Upper lobe of right lung (tissue), 1 donor: ENCODE measurements around the gene ZNF790. TPM values are rescaled to one million over a fixed set of nuclear protein-coding genes. Genes with fewer than 3 reads are reported as not detected.

Experiments
- ATAC-seq: fragments of 200-7000 bp; cut with Tn5 transposase; one replicate; pipeline ENCODE4 v1.9.1; 2020; ENCODE audit warnings: mild to moderate bottlenecking, moderate library complexity
- DNase-seq: peaks from one replicate; pipeline ENCODE4 v3.0.0-alpha.2; 2020
- H3K27ac ChIP-seq: fragments of 200-600 bp; one replicate; pipeline ENCODE4 v1.8.0; 2022
- H3K27me3 ChIP-seq: fragments of 200-600 bp; one replicate; pipeline ENCODE4 v1.8.0; 2022; ENCODE audit warnings: mild to moderate bottlenecking
- H3K36me3 ChIP-seq: fragments of 200-600 bp; one replicate; pipeline ENCODE4 v1.8.0; 2022
- H3K4me1 ChIP-seq: fragments of 200-600 bp; one replicate; pipeline ENCODE4 v1.8.0; 2022
- H3K4me3 ChIP-seq: fragments of 200-600 bp; one replicate; pipeline ENCODE4 v1.8.0; 2022; ENCODE audit warnings: mild to moderate bottlenecking
- H3K9me3 ChIP-seq: fragments of 200-600 bp; one replicate; pipeline ENCODE4 v1.8.0; 2022
- CTCF ChIP-seq: fragments of 200-600 bp; IDR thresholded peaks from one replicate; pipeline ENCODE4 v1.8.0; 2022; ENCODE audit warnings: antibody characterized with exemption
- intact Hi-C: fragments of 100-400 bp; cut with DNase I; formaldehyde crosslinking; loops from one replicate; pipeline ENCODE4 v1.11.0; 2022
- total RNA-seq: library from RNA; stranded (reverse); fragmentation: NEBNext Ultra II Directional; extraction: Animal tissue kit (Norgen Biotek cat#: 25700); gene quantifications from one replicate; pipeline ENCODE4 v1.2.1, GENCODE V29; 2021
- donor health status: DM: no; HTN: yes; CAD: no; lungs with severe emphysema.

ZNF790 gene
- total RNA-seq, 1 donor from 2014 or later, result 5.7 TPM

- Histone ChIP-seq H3K4me3 (no peak overlapping the region), H3K4me1 (peaks cover 4% of the 10 kb centered on the region), H3K36me3 (no peaks in the 10 kb centered on the region), H3K27me3 (no peaks in the 10 kb centered on the region), H3K9me3 (peaks cover 3% of the 10 kb centered on the region), H3K27ac (no peak overlapping the region)
- no peak for TF ChIP-seq CTCF
- no peak for DNase-seq
- ATAC-seq, result no peak
- intact Hi-C loops, result no loop called here
Observed at GRCh38 chr19:36775768-36776167, 62.4 kb downstream of the ZNF790 start.

GRCh38 chr19:36773223-36773579, 65.0 kb downstream of the ZNF790 start:
- Histone ChIP-seq H3K27me3 (no peaks in the 10 kb centered on the region), H3K27ac (no peak overlapping the region), H3K4me3 (peak overlapping the region; percentile 83), H3K36me3 (no peaks in the 10 kb centered on the region), H3K4me1 (peaks cover 4% of the 10 kb centered on the region), H3K9me3 (peaks cover 3% of the 10 kb centered on the region)
- DNase-seq, result no peak
- no peak for TF ChIP-seq CTCF
- no peak for ATAC-seq
- intact Hi-C loops, result no loop called here

GRCh38 chr19:36772311-36773222, 65.6 kb downstream of the ZNF790 start, which contains the start of gene ZNF850:
Gene ZNF850 (minus strand): TSS chr19:36772807. CDS start chr19:36762606, 10,201 bp downstream.
- ATAC-seq (peak; percentile 96), DNase-seq (peak; percentile 95)
- intact Hi-C loops, result no loop called here
- peak within 1 kb of the TSS; percentile 84 for H3K27ac ChIP-seq
- peaks cover 3% of the 10 kb centered on the region for H3K9me3 ChIP-seq
- H3K4me3 ChIP-seq, result peak within 1 kb of the TSS; percentile 83
- peaks cover 4% of the 10 kb centered on the region for H3K4me1 ChIP-seq
- TF ChIP-seq CTCF, result no peak
- H3K27me3 ChIP-seq, result no peaks in the 10 kb centered on the region
- no peaks in the 10 kb centered on the region for H3K36me3 ChIP-seq

GRCh38 chr19:36771261-36772231, 66.6 kb downstream of the ZNF790 start:
- intact Hi-C loops, result no loop called here
- peak overlapping the region; percentile 83 for H3K4me3 ChIP-seq
- no peak for ATAC-seq
- H3K36me3 ChIP-seq, result no peaks in the 10 kb centered on the region
- H3K27ac ChIP-seq, result peak overlapping the region; percentile 84
- H3K4me1 ChIP-seq, result peaks cover 4% of the 10 kb centered on the region
- H3K9me3 ChIP-seq, result peaks cover 2% of the 10 kb centered on the region
- no peaks in the 10 kb centered on the region for H3K27me3 ChIP-seq
- TF ChIP-seq CTCF, result no peak
- no peak for DNase-seq

Other genes starting within 250 kb of the ZNF790 start
- 4.9 TPM for gene ZNF382, start 233.1 kb downstream of the ZNF790 start, total RNA-seq
- gene ZNF461, start 171.6 kb downstream of the ZNF790 start, total RNA-seq, result 7.1 TPM
- gene ZNF567, start 150.8 kb downstream of the ZNF790 start, total RNA-seq, result 7.7 TPM
- 2.8 TPM for gene ZNF850, start 65.6 kb downstream of the ZNF790 start, total RNA-seq
- gene ZNF345, start 12.5 kb upstream of the ZNF790 start, total RNA-seq, result 6.7 TPM
- 2.8 TPM for gene ZNF829, start 77.9 kb upstream of the ZNF790 start, total RNA-seq
- 7.8 TPM for gene ZNF568, start 77.9 kb upstream of the ZNF790 start, total RNA-seq
- gene ZNF420, start 240.0 kb upstream of the ZNF790 start, total RNA-seq, result 8.7 TPM